Liver (tissue), 9 donors: Measurements from ENCODE around the gene FMN1. TPM values are rescaled to one million over a fixed set of nuclear protein-coding genes. Genes with fewer than 3 reads are reported as not detected.

Experiments used
- DNase-seq: peaks from one replicate; pipeline ENCODE4 v3.0.0-alpha.2; 2017; ENCODE audit warnings: low spot score
- H3K27ac ChIP-seq, 2 donors: one replicate each; pipeline ENCODE4 v1.7.0; 2013; ENCODE audit warnings: inconsistent platforms in 2 of 2, low read length in 2 of 2, control low read depth in 1 of 2, low read depth in 1 of 2, mild to moderate bottlenecking in 1 of 2
- H3K27me3 ChIP-seq, 4 donors: one replicate each; pipeline versions ENCODE4 v1.6.1 to v1.7.0; 2013; ENCODE audit warnings: low read length in 3 of 4, inconsistent platforms in 1 of 4, mild to moderate bottlenecking in 1 of 4, moderate library complexity in 1 of 4; ENCODE audit not compliant: control insufficient read depth in 4 of 4, insufficient read depth in 4 of 4
- H3K36me3 ChIP-seq, 4 donors: one replicate each; pipeline versions ENCODE4 v1.6.1 to v1.7.0; 2013; ENCODE audit warnings: low read length in 3 of 4, mild to moderate bottlenecking in 3 of 4, low read depth in 1 of 4, moderate library complexity in 1 of 4; ENCODE audit not compliant: control insufficient read depth in 4 of 4, insufficient read depth in 3 of 4
- H3K4me1 ChIP-seq, 4 donors: one replicate each; pipeline versions ENCODE4 v1.6.1 to v1.7.0; 2013; ENCODE audit warnings: low read length in 3 of 4, mild to moderate bottlenecking in 3 of 4, moderate library complexity in 1 of 4; ENCODE audit not compliant: control insufficient read depth in 4 of 4, insufficient read depth in 4 of 4
- H3K4me3 ChIP-seq, 3 donors: one replicate each; pipeline versions ENCODE4 v1.6.1 to v1.7.0; 2013; ENCODE audit warnings: low read length in 3 of 3, control low read depth in 1 of 3, low read depth in 1 of 3, mild to moderate bottlenecking in 1 of 3
- H3K9ac ChIP-seq, 2 donors: one replicate each; pipeline ENCODE4 v1.7.0; 2013; ENCODE audit warnings: low read length in 2 of 2, mild to moderate bottlenecking in 2 of 2, moderate library complexity in 2 of 2, control low read depth in 1 of 2, low read depth in 1 of 2
- H3K9me3 ChIP-seq, 4 donors: one replicate each; pipeline versions ENCODE4 v1.6.1 to v1.7.0; 2013; ENCODE audit warnings: low read length in 3 of 4; ENCODE audit not compliant: control insufficient read depth in 4 of 4
- ATF3 ChIP-seq: IDR thresholded peaks from 2 replicates; pipeline ENCODE4 v1.6.1; 2016; ENCODE audit warnings: antibody characterized with exemption
- CTCF ChIP-seq: fragments of 150-350 bp; IDR thresholded peaks from 2 replicates; pipeline ENCODE4 v1.5.1; 2017; ENCODE audit warnings: improper control_type of control experiment, low read depth, low read length; ENCODE audit not compliant: missing input control
- EGR1 ChIP-seq, 2 donors: IDR thresholded peaks; 2 replicates each; pipeline ENCODE4 v1.6.1; 2016 to 2018; ENCODE audit warnings: antibody characterized with exemption in 2 of 2, low read depth in 2 of 2
- FOXA1 ChIP-seq: IDR thresholded peaks from 2 replicates; pipeline ENCODE4 v1.6.1; 2016; ENCODE audit warnings: antibody characterized with exemption
- FOXA2 ChIP-seq: IDR thresholded peaks from 2 replicates; pipeline ENCODE4 v1.6.1; 2016; ENCODE audit warnings: antibody characterized with exemption
- GABPA ChIP-seq, 2 donors: IDR thresholded peaks in 1 of 2; conservative IDR thresholded peaks in 1 of 2; 2 replicates each; pipeline ENCODE4 v1.6.1; 2016; ENCODE audit warnings: antibody characterized with exemption in 2 of 2, mild to moderate bottlenecking in 1 of 2, moderate library complexity in 1 of 2
- HNF4A ChIP-seq, 2 donors: conservative IDR thresholded peaks; 2 replicates each; pipeline ENCODE4 v1.6.1; 2016; ENCODE audit warnings: antibody characterized with exemption in 2 of 2, mild to moderate bottlenecking in 2 of 2
- HNF4G ChIP-seq: IDR thresholded peaks from 2 replicates; pipeline ENCODE4 v1.6.1; 2016; ENCODE audit warnings: antibody characterized with exemption
- JUND ChIP-seq, 2 donors: IDR thresholded peaks; 2 replicates each; pipeline ENCODE4 v1.6.1; 2016; ENCODE audit warnings: antibody characterized with exemption in 2 of 2
- MAX ChIP-seq: IDR thresholded peaks from 2 replicates; pipeline ENCODE4 v1.6.1; 2016; ENCODE audit warnings: antibody characterized with exemption
- NR2F2 ChIP-seq: IDR thresholded peaks from 2 replicates; pipeline ENCODE4 v1.6.1; 2016; ENCODE audit warnings: antibody characterized with exemption
- RAD21 ChIP-seq, 2 donors: IDR thresholded peaks; 2 replicates each; pipeline ENCODE4 v1.6.1; 2016; ENCODE audit warnings: antibody characterized with exemption in 2 of 2, mild to moderate bottlenecking in 2 of 2
- REST ChIP-seq: IDR thresholded peaks from 2 replicates; pipeline ENCODE4 v1.6.1; 2016; ENCODE audit warnings: antibody characterized with exemption, mild to moderate bottlenecking
- RXRA ChIP-seq, 2 donors: IDR thresholded peaks; 2 replicates each; pipeline ENCODE4 v1.6.1; 2017 to 2018; ENCODE audit warnings: antibody characterized with exemption in 2 of 2, mild to moderate bottlenecking in 1 of 2
- YY1 ChIP-seq: IDR thresholded peaks from 2 replicates; pipeline ENCODE4 v1.6.1; 2016; ENCODE audit warnings: antibody characterized with exemption, mild to moderate bottlenecking
- ZBTB33 ChIP-seq: IDR thresholded peaks from 2 replicates; pipeline ENCODE4 v1.6.1; 2016; ENCODE audit warnings: antibody characterized with exemption
- WGBS: extraction: QIAGEN DNeasy Blood & Tissue Kit; methylation state at CpG from one replicate; pipeline ENCODE4 v1.1.7; 2013; 5-methylcytosine and 5-hydroxymethylcytosine counted together
- polyA plus RNA-seq, 2 donors: library from polyadenylated mRNA; stranded (reverse) in 1 of 2; unstranded in 1 of 2; fragments of 200-250 nt in 1 of 2; fragments of >200 nt in 1 of 2; fragmentation: Nextera tagmentation in 1 of 2; extraction: Ambion mirVana in 1 of 2; gene quantifications; one replicate each; pipeline versions ENCODE4 v1.2.1 to v1.2.3, GENCODE V29; 2013 to 2015
- total RNA-seq, 2 donors: library from RNA; depleted of rRNA; stranded (reverse); fragments of >200 nt; gene quantifications; one replicate each; pipeline ENCODE4 v1.2.3, GENCODE V29; 2014
- donor health status: healthy.
- donor health status: healthy.
- donor health status: healthy.
- donor health status: healthy.
- donor health status: healthy.

FMN1 gene
- total and polyA plus RNA-seq, 4 donors, result 0.21 to 5.4 (median 0.53) TPM

GRCh38 chr15:33115191-33115861 lies 79.2 kb downstream of the FMN1 start:
- no peak for DNase-seq
- Histone ChIP-seq H3K4me1 (no peaks in the 10 kb centered on the region), H3K36me3 (no peaks in the 10 kb centered on the region), H3K9me3 (no peaks in the 10 kb centered on the region), H3K9ac (no peak overlapping the region), H3K27me3 (peaks cover 0 to 12% (median 0%) of the 10 kb centered on the region in 4 donors), H3K27ac (no peak overlapping the region), H3K4me3 (no peak overlapping the region)
- WGBS, result 56% methylated on average over 4 of the region's 4 CpGs
- TF ChIP-seq CTCF (no peak), YY1 (no peak), JUND (IDR thresholded peaks at IDR 0.05) (no peak), FOXA1 (no peak), GABPA (IDR thresholded peaks at IDR 0.05 in 1 of 2, conservative IDR thresholded peaks at IDR 0.05 in 1 of 2) (no peak), RXRA (IDR thresholded peaks at IDR 0.05) (no peak), HNF4A (conservative IDR thresholded peaks at IDR 0.05) (no peak), HNF4G (no peak), NR2F2 (no peak), RAD21 (IDR thresholded peaks at IDR 0.05) (no peak), EGR1 (IDR thresholded peaks at IDR 0.05; ENCODE audit: low read depth in 2 of 2) (no peak), ZBTB33 (no peak), MAX (no peak), ATF3 (no peak)

GRCh38 chr15:33114374-33114717 lies 80.2 kb downstream of the FMN1 start:
- Histone ChIP-seq H3K9me3 (no peaks in the 10 kb centered on the region), H3K4me1 (no peaks in the 10 kb centered on the region), H3K4me3 (no peak overlapping the region), H3K36me3 (no peaks in the 10 kb centered on the region), H3K9ac (no peak overlapping the region), H3K27ac (no peak overlapping the region), H3K27me3 (peaks cover 0 to 12% (median 0%) of the 10 kb centered on the region in 4 donors)
- no peak for TF ChIP-seq FOXA2
- TF ChIP-seq CTCF, result no peak
- no peak for TF ChIP-seq NR2F2
- no peak for TF ChIP-seq REST
- TF ChIP-seq ATF3, result no peak
- no peak for TF ChIP-seq RXRA (IDR thresholded peaks at IDR 0.05)
- no peak for TF ChIP-seq ZBTB33
- WGBS, result 86% methylated on average over 8 of the region's 8 CpGs
- DNase-seq, result no peak
